Neuronal stem cell (in vitro differentiated cells): Measurements from ENCODE around the gene DRD2.

Source experiments
- DNase-seq: peaks from one replicate; pipeline ENCODE4 v3.0.0-alpha.2; 2013; ENCODE audit warnings: low spot score
- H2AFZ ChIP-seq: one replicate; pipeline ENCODE4 v1.6.1; 2013; ENCODE audit warnings: mild to moderate bottlenecking, low read length, inconsistent platforms
- H2AK5ac ChIP-seq: 2 replicates; pipeline ENCODE4 v1.6.1; 2013; ENCODE audit warnings: low read depth, mild to moderate bottlenecking, inconsistent platforms, low read length, moderate library complexity, mixed read lengths
- H2BK120ac ChIP-seq: 2 replicates; pipeline ENCODE4 v1.6.1; 2013; ENCODE audit warnings: low read depth, mild to moderate bottlenecking, inconsistent platforms, low read length, moderate library complexity, mixed read lengths
- H2BK12ac ChIP-seq: one replicate; pipeline ENCODE4 v1.6.1; 2013; ENCODE audit warnings: low read length, inconsistent platforms
- H2BK15ac ChIP-seq: 2 replicates; pipeline ENCODE4 v1.6.1; 2013; ENCODE audit warnings: mild to moderate bottlenecking, low read length, inconsistent platforms, mixed read lengths
- H2BK5ac ChIP-seq: one replicate; pipeline ENCODE4 v1.6.1; 2013; ENCODE audit warnings: inconsistent platforms, mild to moderate bottlenecking, low read length, moderate library complexity
- H3K14ac ChIP-seq: one replicate; pipeline ENCODE4 v1.6.1; 2013; ENCODE audit warnings: low read length, inconsistent platforms
- H3K18ac ChIP-seq: 2 replicates; pipeline ENCODE4 v1.6.1; 2013; ENCODE audit warnings: low read length, inconsistent platforms
- H3K23ac ChIP-seq: 2 replicates; pipeline ENCODE4 v1.6.1; 2013; ENCODE audit warnings: low read depth, mild to moderate bottlenecking, mixed read lengths, low read length, inconsistent platforms; ENCODE audit not compliant: poor library complexity
- H3K27ac ChIP-seq: replicated peaks from 3 replicates; pipeline ENCODE4 v1.5.1; 2013; ENCODE audit warnings: low read length, inconsistent platforms
- H3K27me3 ChIP-seq, 3 experiments: 2 replicates each; pipeline ENCODE4 v1.6.1; 2013; ENCODE audit warnings: low read length in 3 of 3, mild to moderate bottlenecking in 2 of 3, inconsistent platforms in 1 of 3, low read depth in 1 of 3, mixed read lengths in 1 of 3, moderate library complexity in 1 of 3; ENCODE audit not compliant: control insufficient read depth in 3 of 3, insufficient read depth in 3 of 3
- H3K36me3 ChIP-seq, 2 donors: replicated peaks in 1 of 2; 2 replicates each; pipeline ENCODE4 v1.6.1; 2013; ENCODE audit warnings: low read length in 2 of 2; ENCODE audit not compliant: control insufficient read depth in 2 of 2, insufficient read depth in 2 of 2
- H3K4ac ChIP-seq: 2 replicates; pipeline ENCODE4 v1.6.1; 2013; ENCODE audit warnings: inconsistent platforms, mild to moderate bottlenecking, low read length, moderate library complexity
- H3K4me1 ChIP-seq, 2 donors: 1 replicate in 1 of 2; 2 replicates in 1 of 2; pipeline ENCODE4 v1.6.1; 2013; ENCODE audit warnings: low read length in 2 of 2, low read depth in 1 of 2; ENCODE audit not compliant: control insufficient read depth in 2 of 2, insufficient read depth in 1 of 2
- H3K4me2 ChIP-seq: one replicate; pipeline ENCODE4 v1.6.1; 2013; ENCODE audit warnings: mild to moderate bottlenecking, low read length, inconsistent platforms; ENCODE audit not compliant: insufficient read depth, poor library complexity, severe bottlenecking
- H3K4me3 ChIP-seq, 2 donors: 2 replicates each; pipeline ENCODE4 v1.5.1; 2013; ENCODE audit warnings: low read length in 2 of 2, mild to moderate bottlenecking in 2 of 2, inconsistent platforms in 1 of 2, moderate library complexity in 1 of 2
- H3K79me1 ChIP-seq: one replicate; pipeline ENCODE4 v1.6.1; 2013; ENCODE audit warnings: low read depth, mild to moderate bottlenecking, inconsistent platforms, low read length, moderate library complexity
- H3K9ac ChIP-seq: one replicate; pipeline ENCODE4 v1.6.1; 2013; ENCODE audit warnings: mild to moderate bottlenecking, low read depth, low read length, inconsistent platforms; ENCODE audit not compliant: poor library complexity
- H3K9me3 ChIP-seq, 2 donors: replicated peaks in 1 of 2; 2 replicates each; pipeline versions ENCODE3 to v1.6.1; 2013; ENCODE audit warnings: low read length in 2 of 2, mild to moderate bottlenecking in 2 of 2, inconsistent platforms in 1 of 2, low read depth in 1 of 2, mixed read lengths in 1 of 2, moderate library complexity in 1 of 2; ENCODE audit not compliant: control insufficient read depth in 2 of 2, insufficient read depth in 1 of 2
- H4K8ac ChIP-seq: one replicate; pipeline ENCODE4 v1.6.1; 2013; ENCODE audit warnings: low read depth, mild to moderate bottlenecking, inconsistent platforms, low read length, moderate library complexity
- H4K91ac ChIP-seq: one replicate; pipeline ENCODE4 v1.6.1; 2013; ENCODE audit warnings: low read length, low read depth, mild to moderate bottlenecking, inconsistent platforms; ENCODE audit not compliant: poor library complexity
- WGBS, 2 donors: extraction: QIAGEN DNeasy Blood & Tissue Kit; methylation state at CpG; one replicate each; pipeline ENCODE4 v1.1.7; 2013; ENCODE audit warnings: missing lambda C conversion rate in 2 of 2, mixed read lengths in 1 of 2; ENCODE audit not compliant: insufficient read length in 2 of 2, insufficient replicate concordance in 1 of 2; ENCODE audit errors: extremely low coverage in 2 of 2; 5-methylcytosine and 5-hydroxymethylcytosine counted together

The DRD2 gene

GRCh38 chr11:113464416-113464815, 10.8 kb downstream of the DRD2 start:
- no peak overlapping the region for H2BK120ac ChIP-seq
- no peak overlapping the region for H3K9ac ChIP-seq
- no peak overlapping the region for H2AK5ac ChIP-seq
- peaks cover 0 to 4% of the 10 kb centered on the region in 2 donors for H3K4me1 ChIP-seq
- DNase-seq, result no peak
- no peak overlapping the region for H2AFZ ChIP-seq
- H4K91ac ChIP-seq, result no peak overlapping the region
- no peak overlapping the region for H3K4me3 ChIP-seq
- H3K27me3 ChIP-seq, result peaks cover 0 to 27% (median 0%) of the 10 kb centered on the region in 3 experiments
- H3K18ac ChIP-seq, result no peak overlapping the region
- H3K23ac ChIP-seq, result no peak overlapping the region
- H3K9me3 ChIP-seq, result no peaks in the 10 kb centered on the region
- H2BK5ac ChIP-seq, result no peak overlapping the region
- H3K14ac ChIP-seq, result no peak overlapping the region
- H2BK12ac ChIP-seq, result no peak overlapping the region
- H3K4ac ChIP-seq, result no peak overlapping the region
- H3K79me1 ChIP-seq, result no peaks in the 10 kb centered on the region
- no CpG with 5 or more reads among the region's 2 CpGs for WGBS, 2 donors
- H3K36me3 ChIP-seq, result no peaks in the 10 kb centered on the region
- H3K27ac ChIP-seq, result no peak overlapping the region
- no peak overlapping the region for H4K8ac ChIP-seq
- H2BK15ac ChIP-seq, result no peak overlapping the region
- H3K4me2 ChIP-seq, result no peak overlapping the region

GRCh38 chr11:113462830-113463229, 12.4 kb downstream of the DRD2 start:
- H3K27me3 ChIP-seq, result peaks cover 0 to 25% (median 0%) of the 10 kb centered on the region in 3 experiments
- H3K18ac ChIP-seq, result no peak overlapping the region
- H2BK120ac ChIP-seq, result no peak overlapping the region
- no peak overlapping the region for H2AK5ac ChIP-seq
- H3K4me3 ChIP-seq, result no peak overlapping the region
- H3K14ac ChIP-seq, result no peak overlapping the region
- no peak for DNase-seq
- H3K27ac ChIP-seq, result no peak overlapping the region
- H4K8ac ChIP-seq, result no peak overlapping the region
- no peak overlapping the region for H4K91ac ChIP-seq
- no CpG with 5 or more reads among the region's 5 CpGs for WGBS, 2 donors
- H3K4me2 ChIP-seq, result no peak overlapping the region
- H3K23ac ChIP-seq, result no peak overlapping the region
- H2BK5ac ChIP-seq, result no peak overlapping the region
- H2BK12ac ChIP-seq, result no peak overlapping the region
- no peak overlapping the region for H2AFZ ChIP-seq
- no peaks in the 10 kb centered on the region for H3K36me3 ChIP-seq
- H2BK15ac ChIP-seq, result no peak overlapping the region
- H3K9ac ChIP-seq, result no peak overlapping the region
- no peaks in the 10 kb centered on the region for H3K79me1 ChIP-seq
- peaks cover 0 to 5% of the 10 kb centered on the region in 2 donors for H3K4me1 ChIP-seq
- no peak overlapping the region for H3K4ac ChIP-seq
- H3K9me3 ChIP-seq, result no peaks in the 10 kb centered on the region

GRCh38 chr11:113461639-113462038, 13.6 kb downstream of the DRD2 start:
- Histone ChIP-seq H2AK5ac (no peak overlapping the region), H3K9ac (no peak overlapping the region), H3K4ac (no peak overlapping the region), H4K8ac (no peak overlapping the region), H3K79me1 (no peaks in the 10 kb centered on the region), H3K4me2 (no peak overlapping the region), H3K9me3 (no peaks in the 10 kb centered on the region), H3K36me3 (no peaks in the 10 kb centered on the region), H3K18ac (no peak overlapping the region), H3K14ac (no peak overlapping the region), H2BK5ac (no peak overlapping the region), H2BK120ac (no peak overlapping the region), H2AFZ (no peak overlapping the region), H3K23ac (no peak overlapping the region), H3K27ac (no peak overlapping the region), H4K91ac (no peak overlapping the region), H3K4me3 (no peak overlapping the region), H2BK15ac (no peak overlapping the region), H3K27me3 (peaks cover 0 to 27% (median 0%) of the 10 kb centered on the region in 3 experiments), H2BK12ac (no peak overlapping the region), H3K4me1 (peaks cover 0 to 10% of the 10 kb centered on the region in 2 donors)
- WGBS, 2 donors, result no CpG with 5 or more reads among the region's 3 CpGs
- no peak for DNase-seq

GRCh38 chr11:113460469-113460868, 14.7 kb downstream of the DRD2 start:
- Histone ChIP-seq H4K8ac (no peak overlapping the region), H2BK15ac (no peak overlapping the region), H3K27me3 (peaks cover 0 to 27% (median 0%) of the 10 kb centered on the region in 3 experiments), H3K79me1 (no peaks in the 10 kb centered on the region), H3K36me3 (no peaks in the 10 kb centered on the region), H2BK120ac (no peak overlapping the region), H2BK5ac (no peak overlapping the region), H3K18ac (no peak overlapping the region), H3K4me2 (no peak overlapping the region), H2AK5ac (peak overlapping the region; percentile 60), H3K9ac (peak overlapping the region; percentile 25), H4K91ac (no peak overlapping the region), H2AFZ (no peak overlapping the region), H2BK12ac (no peak overlapping the region), H3K9me3 (no peaks in the 10 kb centered on the region), H3K4me1 (peaks cover 0 to 10% of the 10 kb centered on the region in 2 donors), H3K4ac (no peak overlapping the region), H3K14ac (no peak overlapping the region), H3K27ac (no peak overlapping the region), H3K4me3 (no peak overlapping the region), H3K23ac (no peak overlapping the region)
- no CpG with 5 or more reads among the region's 3 CpGs for WGBS, 2 donors
- DNase-seq, result no peak
